AG08395 (cell line): Measurements from ENCODE around the gene ADCY1.
A peak's percentile ranks its signal among the peaks of the same experiment; 100 is the strongest.

Source experiments
- DNase-seq: peaks from one replicate; pipeline ENCODE4 v3.0.0; 2012; ENCODE audit warnings: mixed read lengths, low spot score

The ADCY1 gene

GRCh38 chr7:45695249-45695995, 121.3 kb downstream of the ADCY1 start:
- no peak for DNase-seq

DNA sequence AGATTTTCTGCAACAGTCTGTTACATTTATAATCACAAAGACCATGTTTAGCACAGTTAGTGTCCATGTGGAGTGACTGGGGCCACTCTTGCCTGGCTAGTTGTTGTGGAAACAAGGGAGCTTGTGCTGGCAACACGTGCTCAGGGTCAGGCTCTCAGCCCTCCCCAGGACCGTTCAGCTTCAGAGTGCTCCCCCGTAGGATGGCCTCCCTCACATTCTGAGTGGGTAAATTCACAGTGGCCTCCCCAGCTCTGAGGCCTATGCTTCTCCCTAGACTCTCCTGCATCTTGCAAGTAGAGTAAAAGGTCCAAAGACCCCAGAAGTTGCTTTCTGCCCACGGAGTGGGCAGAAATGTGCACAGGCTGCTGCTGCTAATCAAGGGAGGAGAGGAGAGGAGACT, 122.3 kb downstream of the ADCY1 start:
- no peak for DNase-seq

- DNase-seq: peak; percentile 43
These were observed 123.5 kb downstream of the ADCY1 start for GRCh38 chr7:45697576-45698136.

GRCh38 chr7:45698303-45699014, 124.3 kb downstream of the ADCY1 start:
- no peak for DNase-seq

DNA sequence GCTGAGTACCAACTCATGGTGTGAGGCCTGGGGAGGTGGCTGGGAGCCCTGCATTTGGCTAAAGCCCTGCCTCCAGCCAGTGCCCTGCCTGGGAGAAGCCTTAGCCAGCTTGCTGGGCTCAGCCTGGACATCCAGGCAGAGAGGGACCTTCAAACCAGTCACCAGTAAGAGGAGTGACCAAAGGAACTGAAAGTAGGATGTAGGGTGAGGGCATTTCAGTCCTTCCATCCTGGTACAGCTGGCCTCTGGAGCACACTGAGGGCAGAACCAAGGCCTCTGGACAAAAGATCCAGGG, 124.8 kb downstream of the ADCY1 start:
- no peak for DNase-seq

- DNase-seq: no peak
These were observed 125.7 kb downstream of the ADCY1 start for GRCh38 chr7:45699726-45700390.

DNA sequence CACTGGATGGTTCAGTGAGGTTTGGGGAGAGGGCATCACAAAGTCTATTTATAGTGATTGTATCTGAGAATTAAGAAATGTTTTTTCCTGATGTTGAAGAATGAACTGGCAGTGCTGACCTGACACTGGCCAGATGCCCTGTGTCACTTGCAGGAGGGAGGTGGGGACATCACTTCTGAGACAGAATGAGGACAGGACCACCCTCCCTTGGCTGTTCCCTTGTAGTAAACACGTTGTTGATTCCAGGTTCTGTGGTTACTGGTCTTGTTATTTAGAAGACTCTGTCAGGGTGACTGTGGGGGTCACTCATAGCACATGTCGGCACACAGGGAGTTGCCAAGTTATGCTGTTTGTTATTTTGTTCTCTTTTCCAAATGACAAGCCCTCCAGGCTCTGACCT, 126.4 kb downstream of the ADCY1 start:
- DNase-seq: no peak

DNA sequence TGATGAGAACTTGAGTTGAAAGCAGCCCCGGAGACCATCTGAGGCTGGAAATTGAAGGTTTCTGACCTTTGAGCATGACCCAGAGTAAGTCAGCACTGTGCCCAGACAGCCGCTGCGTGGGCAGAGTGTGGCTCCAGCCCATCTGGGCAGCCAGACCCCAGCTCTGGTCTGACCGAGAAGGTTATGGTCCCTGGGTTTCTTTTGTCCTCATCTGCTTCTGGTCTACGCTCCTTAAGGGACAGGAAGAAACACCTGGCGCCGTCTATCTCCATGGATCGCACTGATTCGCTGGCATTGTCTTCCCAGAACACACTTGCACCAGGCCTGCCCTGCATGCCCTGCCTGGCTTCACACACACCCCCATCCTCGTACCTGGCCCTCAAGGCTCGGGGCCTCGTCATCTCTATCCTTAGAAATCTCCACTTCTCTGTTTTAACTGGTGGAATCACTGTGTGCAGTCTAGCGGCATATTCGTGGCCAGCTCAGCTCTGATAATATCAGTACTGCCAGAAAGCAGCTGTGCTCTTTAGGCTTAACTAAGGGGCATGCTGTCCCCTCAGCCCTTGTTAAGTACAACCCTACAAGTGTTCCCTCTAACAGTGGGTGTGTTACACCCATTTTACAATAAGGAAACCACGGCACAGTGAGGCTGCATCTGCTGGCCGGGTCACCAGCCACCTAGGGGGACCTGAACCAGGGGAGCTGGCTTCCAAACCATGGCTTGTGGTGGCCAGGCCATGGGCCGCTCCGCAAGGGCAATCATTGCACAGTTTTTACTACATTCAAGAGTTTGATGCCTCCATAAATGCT, 127.7 kb downstream of the ADCY1 start:
- no peak for DNase-seq

- DNase-seq: no peak
These were observed 128.6 kb downstream of the ADCY1 start for GRCh38 chr7:45702751-45703150.

- no peak for DNase-seq
These were observed 129.2 kb downstream of the ADCY1 start for GRCh38 chr7:45703373-45703821.

DNA sequence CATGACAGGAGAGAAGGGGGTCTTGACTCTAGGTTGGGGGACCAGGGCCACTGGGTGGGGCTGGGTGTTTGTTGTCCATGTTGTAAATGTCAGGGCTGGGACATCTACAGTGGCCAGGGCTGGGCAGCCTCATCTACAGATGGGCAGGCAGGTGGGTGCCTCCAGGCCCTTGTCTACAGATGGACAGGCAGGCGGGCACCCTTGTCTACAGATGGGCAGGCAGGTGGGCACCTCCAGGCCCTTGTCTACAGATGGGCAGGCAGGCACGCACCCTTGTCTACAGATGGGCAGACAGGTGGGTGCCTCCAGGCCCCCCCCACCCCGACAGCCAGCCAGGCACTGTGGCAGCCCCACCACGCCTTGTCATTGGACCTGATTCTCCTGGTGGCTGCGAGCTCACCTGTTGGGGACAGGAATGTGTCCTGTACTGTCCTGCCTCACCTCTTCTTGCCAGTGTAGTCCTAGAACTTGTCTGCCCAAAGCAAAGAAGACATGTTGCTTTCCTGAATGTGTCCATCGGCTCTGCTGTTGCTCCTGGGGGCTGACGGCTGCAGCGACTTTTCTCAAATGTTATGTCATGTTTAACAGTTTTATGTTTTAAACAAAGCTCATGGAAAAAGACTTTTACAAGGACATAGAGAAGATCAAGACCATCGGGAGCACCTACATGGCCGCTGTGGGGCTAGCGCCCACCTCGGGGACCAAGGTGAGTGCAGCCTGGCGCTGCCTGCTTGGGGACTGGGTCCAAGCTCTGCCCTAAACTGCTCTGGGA, 129.9 kb downstream of the ADCY1 start:
- no peak for DNase-seq

DNA sequence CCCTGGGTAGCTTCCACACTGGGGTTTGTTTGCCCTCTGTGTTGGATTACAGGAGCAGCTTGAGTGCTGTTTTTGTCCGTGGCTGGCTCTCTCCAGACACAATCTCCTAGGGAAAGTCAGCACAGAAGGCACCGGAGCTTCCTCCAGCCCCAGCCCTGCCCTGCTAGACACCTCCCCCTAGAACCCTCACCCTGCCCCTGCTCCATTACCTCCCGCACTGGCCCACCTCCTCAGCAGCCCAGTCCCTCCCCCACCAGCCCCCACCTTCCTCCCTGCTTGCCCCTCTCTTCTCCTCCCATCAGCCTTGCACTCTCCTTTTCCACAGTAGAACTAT, 130.5 kb downstream of the ADCY1 start:
- DNase-seq: no peak

GRCh38 chr7:45708046-45708950, 134.1 kb downstream of the ADCY1 start:
- no peak for DNase-seq

GRCh38 chr7:45709168-45710042, 135.2 kb downstream of the ADCY1 start:
- peak; percentile 83 for DNase-seq

DNA sequence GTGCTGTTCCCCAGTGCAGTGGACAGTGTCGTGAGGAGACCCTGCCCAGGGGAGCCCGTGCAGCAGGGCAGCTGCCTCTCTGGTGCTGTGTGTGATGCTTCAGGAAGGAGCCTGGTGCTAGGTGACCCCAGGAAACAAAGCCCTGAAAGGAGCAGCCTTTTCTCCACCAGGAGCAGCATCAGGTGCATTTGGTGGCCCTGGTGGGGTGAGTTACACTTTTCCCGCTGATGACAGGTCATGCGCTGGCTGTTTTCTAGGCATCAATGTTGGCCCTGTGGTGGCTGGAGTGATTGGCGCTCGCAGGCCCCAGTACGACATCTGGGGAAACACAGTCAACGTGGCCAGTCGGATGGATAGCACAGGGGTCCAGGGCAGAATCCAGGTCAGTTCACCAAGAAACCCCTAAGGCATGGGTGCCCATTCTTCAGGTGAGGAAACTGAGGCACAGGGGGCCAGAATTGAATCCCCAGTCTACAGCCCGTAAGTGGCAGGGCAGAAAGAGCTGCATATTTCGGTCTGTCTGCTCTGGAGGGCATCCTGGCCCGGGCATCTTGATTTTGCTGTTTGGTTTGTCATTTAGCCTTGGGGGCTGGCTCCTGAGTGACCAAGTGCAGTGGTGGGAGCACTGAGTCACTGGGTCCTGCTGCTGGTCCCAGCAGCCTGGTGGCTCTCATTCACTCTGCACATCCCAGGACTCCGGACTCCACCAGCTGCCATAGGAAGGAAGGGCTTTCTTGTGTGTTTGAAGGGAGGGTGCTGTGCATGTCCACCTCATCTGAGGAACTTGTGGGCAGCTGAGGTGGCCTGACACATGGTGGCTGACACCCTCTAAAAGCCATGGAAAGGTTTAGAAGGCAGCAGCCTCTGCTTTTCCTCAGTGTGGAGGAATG, 136.3 kb downstream of the ADCY1 start:
- DNase-seq: no peak

DNA sequence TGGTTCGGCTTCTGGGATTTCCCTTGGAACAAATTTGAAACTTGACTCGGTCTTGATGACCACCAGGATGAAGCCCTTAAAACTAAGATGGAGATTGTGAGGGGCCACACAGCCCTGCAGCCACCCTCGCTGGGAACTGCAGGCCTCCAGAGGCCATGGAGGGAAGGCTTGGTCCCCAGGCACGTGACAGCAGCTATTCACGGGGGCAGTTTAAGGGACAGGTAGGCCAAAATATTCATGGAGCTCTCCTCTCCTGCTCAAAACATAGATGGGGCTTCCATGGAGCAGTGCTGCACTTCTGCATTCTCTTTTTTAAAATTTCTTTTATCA, 137.0 kb downstream of the ADCY1 start:
- no peak for DNase-seq

- no peak for DNase-seq
These were observed 138.0 kb downstream of the ADCY1 start for GRCh38 chr7:45712057-45712689.
